ENCODE data around the gene SCN2B.

DNA sequence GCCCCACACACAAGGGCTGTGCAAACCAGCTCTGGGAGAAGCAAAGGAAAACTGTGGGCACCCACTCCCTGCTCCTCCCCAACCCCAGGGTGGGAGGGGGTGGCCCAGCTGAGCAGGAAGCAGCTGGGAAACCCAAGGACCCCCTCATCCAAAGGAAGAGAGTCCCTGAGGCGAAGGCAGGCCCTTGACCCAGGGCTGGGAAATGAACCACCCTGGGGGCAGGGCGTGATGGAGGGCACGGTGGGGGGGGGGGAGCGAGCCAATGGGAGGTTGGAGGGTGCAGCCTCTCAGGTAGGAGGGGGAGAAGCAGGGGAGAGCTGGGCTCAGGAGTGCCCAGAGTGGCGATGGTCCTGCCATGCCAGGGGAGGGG lies 40.7 kb downstream of the SCN2B start:
- TF ChIP-seq RNF2 (conservative IDR thresholded peaks at IDR 0.05; ENCODE audit: low read depth) = no peak
- no peak for TF ChIP-seq TOPORS (CRISPR knock-in tag; IDR thresholded peaks at IDR 0.05)
- no peak for TF ChIP-seq RAD51 (IDR thresholded peaks at IDR 0.05; ENCODE audit: borderline replicate concordance)
- no peak for TF ChIP-seq EZH2 (conservative IDR thresholded peaks at IDR 0.05; ENCODE audit: low read depth, low read length)
- no peak for TF ChIP-seq SOX13 (IDR thresholded peaks at IDR 0.05)
- no peak for TF ChIP-seq SOX13 (CRISPR knock-in tag; conservative IDR thresholded peaks at IDR 0.05 in 1 of 2, IDR thresholded peaks at IDR 0.05 in 1 of 2)
- TF ChIP-seq, protein P1, sequence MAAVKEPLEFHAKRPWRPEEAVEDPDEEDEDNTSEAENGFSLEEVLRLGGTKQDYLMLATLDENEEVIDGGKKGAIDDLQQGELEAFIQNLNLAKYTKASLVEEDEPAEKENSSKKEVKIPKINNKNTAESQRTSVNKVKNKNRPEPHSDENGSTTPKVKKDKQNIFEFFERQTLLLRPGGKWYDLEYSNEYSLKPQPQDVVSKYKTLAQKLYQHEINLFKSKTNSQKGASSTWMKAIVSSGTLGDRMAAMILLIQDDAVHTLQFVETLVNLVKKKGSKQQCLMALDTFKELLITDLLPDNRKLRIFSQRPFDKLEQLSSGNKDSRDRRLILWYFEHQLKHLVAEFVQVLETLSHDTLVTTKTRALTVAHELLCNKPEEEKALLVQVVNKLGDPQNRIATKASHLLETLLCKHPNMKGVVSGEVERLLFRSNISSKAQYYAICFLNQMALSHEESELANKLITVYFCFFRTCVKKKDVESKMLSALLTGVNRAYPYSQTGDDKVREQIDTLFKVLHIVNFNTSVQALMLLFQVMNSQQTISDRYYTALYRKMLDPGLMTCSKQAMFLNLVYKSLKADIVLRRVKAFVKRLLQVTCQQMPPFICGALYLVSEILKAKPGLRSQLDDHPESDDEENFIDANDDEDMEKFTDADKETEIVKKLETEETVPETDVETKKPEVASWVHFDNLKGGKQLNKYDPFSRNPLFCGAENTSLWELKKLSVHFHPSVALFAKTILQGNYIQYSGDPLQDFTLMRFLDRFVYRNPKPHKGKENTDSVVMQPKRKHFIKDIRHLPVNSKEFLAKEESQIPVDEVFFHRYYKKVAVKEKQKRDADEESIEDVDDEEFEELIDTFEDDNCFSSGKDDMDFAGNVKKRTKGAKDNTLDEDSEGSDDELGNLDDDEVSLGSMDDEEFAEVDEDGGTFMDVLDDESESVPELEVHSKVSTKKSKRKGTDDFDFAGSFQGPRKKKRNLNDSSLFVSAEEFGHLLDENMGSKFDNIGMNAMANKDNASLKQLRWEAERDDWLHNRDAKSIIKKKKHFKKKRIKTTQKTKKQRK (IDR thresholded peaks at IDR 0.05; ENCODE audit: low read length) = no peak
- TF ChIP-seq, protein P2, sequence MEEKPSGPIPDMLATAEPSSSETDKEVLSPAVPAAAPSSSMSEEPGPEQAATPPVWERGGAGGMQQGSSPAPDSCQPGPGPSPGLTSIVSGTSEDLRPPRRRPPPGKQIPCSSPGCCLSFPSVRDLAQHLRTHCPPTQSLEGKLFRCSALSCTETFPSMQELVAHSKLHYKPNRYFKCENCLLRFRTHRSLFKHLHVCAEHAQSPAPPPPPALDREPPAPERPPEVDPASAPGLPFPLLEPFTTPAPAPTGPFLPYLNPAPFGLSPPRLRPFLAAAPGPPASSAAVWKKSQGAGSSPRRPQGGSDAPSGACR (CRISPR knock-in tag; IDR thresholded peaks at IDR 0.05) = no peak
